Measurements from ENCODE around the gene MAG.

GRCh38 chr19:35346193-35347052 is 54.5 kb downstream of the MAG start:
- TF ChIP-seq, protein P1, sequence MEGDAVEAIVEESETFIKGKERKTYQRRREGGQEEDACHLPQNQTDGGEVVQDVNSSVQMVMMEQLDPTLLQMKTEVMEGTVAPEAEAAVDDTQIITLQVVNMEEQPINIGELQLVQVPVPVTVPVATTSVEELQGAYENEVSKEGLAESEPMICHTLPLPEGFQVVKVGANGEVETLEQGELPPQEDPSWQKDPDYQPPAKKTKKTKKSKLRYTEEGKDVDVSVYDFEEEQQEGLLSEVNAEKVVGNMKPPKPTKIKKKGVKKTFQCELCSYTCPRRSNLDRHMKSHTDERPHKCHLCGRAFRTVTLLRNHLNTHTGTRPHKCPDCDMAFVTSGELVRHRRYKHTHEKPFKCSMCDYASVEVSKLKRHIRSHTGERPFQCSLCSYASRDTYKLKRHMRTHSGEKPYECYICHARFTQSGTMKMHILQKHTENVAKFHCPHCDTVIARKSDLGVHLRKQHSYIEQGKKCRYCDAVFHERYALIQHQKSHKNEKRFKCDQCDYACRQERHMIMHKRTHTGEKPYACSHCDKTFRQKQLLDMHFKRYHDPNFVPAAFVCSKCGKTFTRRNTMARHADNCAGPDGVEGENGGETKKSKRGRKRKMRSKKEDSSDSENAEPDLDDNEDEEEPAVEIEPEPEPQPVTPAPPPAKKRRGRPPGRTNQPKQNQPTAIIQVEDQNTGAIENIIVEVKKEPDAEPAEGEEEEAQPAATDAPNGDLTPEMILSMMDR (IDR thresholded peaks at IDR 0.05), result no peak
- no peak for TF ChIP-seq KAT7 (CRISPR knock-in tag; IDR thresholded peaks at IDR 0.05; ENCODE audit: borderline replicate concordance)
- TF ChIP-seq, protein P2, sequence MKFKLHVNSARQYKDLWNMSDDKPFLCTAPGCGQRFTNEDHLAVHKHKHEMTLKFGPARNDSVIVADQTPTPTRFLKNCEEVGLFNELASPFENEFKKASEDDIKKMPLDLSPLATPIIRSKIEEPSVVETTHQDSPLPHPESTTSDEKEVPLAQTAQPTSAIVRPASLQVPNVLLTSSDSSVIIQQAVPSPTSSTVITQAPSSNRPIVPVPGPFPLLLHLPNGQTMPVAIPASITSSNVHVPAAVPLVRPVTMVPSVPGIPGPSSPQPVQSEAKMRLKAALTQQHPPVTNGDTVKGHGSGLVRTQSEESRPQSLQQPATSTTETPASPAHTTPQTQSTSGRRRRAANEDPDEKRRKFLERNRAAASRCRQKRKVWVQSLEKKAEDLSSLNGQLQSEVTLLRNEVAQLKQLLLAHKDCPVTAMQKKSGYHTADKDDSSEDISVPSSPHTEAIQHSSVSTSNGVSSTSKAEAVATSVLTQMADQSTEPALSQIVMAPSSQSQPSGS (CRISPR knock-in tag; IDR thresholded peaks at IDR 0.05; ENCODE audit: borderline replicate concordance, low read depth), result no peak
- no peak for TF ChIP-seq JUN (CRISPR knock-in tag; IDR thresholded peaks at IDR 0.05)
- no peak for TF ChIP-seq SP1 (CRISPR knock-in tag; conservative IDR thresholded peaks at IDR 0.05)
- TF ChIP-seq ATF6 (CRISPR knock-in tag; IDR thresholded peaks at IDR 0.05), result no peak
- no peak for TF ChIP-seq CBFB (CRISPR knock-in tag; IDR thresholded peaks at IDR 0.05; ENCODE audit: low read depth)
- no peak for TF ChIP-seq NR1H2 (CRISPR knock-in tag; IDR thresholded peaks at IDR 0.05)
- TF ChIP-seq, protein P3, sequence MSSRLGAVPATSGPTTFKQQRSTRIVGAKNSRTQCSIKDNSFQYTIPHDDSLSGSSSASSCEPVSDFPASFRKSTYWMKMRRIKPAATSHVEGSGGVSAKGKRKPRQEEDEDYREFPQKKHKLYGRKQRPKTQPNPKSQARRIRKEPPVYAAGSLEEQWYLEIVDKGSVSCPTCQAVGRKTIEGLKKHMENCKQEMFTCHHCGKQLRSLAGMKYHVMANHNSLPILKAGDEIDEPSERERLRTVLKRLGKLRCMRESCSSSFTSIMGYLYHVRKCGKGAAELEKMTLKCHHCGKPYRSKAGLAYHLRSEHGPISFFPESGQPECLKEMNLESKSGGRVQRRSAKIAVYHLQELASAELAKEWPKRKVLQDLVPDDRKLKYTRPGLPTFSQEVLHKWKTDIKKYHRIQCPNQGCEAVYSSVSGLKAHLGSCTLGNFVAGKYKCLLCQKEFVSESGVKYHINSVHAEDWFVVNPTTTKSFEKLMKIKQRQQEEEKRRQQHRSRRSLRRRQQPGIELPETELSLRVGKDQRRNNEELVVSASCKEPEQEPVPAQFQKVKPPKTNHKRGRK (CRISPR knock-in tag; IDR thresholded peaks at IDR 0.05; ENCODE audit: borderline replicate concordance), result no peak
- TF ChIP-seq, protein P4, sequence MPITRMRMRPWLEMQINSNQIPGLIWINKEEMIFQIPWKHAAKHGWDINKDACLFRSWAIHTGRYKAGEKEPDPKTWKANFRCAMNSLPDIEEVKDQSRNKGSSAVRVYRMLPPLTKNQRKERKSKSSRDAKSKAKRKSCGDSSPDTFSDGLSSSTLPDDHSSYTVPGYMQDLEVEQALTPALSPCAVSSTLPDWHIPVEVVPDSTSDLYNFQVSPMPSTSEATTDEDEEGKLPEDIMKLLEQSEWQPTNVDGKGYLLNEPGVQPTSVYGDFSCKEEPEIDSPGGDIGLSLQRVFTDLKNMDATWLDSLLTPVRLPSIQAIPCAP (CRISPR knock-in tag; IDR thresholded peaks at IDR 0.05), result no peak
- no peak for TF ChIP-seq NR2C2 (CRISPR knock-in tag; IDR thresholded peaks at IDR 0.05)
